Mesodermal cell (in vitro differentiated cells): ENCODE results near the gene NINJ1. TPM values are rescaled to one million over a fixed set of nuclear protein-coding genes. Genes with fewer than 3 reads are reported as not detected.
A peak's percentile ranks its signal among the peaks of the same experiment; 100 is the strongest.

ENCODE experiments used
- H3K27ac ChIP-seq: 2 replicates; pipeline ENCODE4 v1.7.0; 2013; ENCODE audit warnings: mild to moderate bottlenecking, low read depth, low read length, moderate library complexity; ENCODE audit not compliant: severe bottlenecking
- H3K36me3 ChIP-seq: 2 replicates; pipeline ENCODE4 v1.7.1; 2013; ENCODE audit warnings: mild to moderate bottlenecking, low read length, moderate library complexity; ENCODE audit not compliant: control insufficient read depth, insufficient read depth
- H3K4me1 ChIP-seq: one replicate; pipeline ENCODE4 v1.7.1; 2013; ENCODE audit warnings: mild to moderate bottlenecking, low read length; ENCODE audit not compliant: insufficient read depth, control insufficient read depth, poor library complexity, severe bottlenecking
- H3K4me3 ChIP-seq: 2 replicates; pipeline ENCODE4 v1.7.0; 2013; ENCODE audit warnings: low read length, control low read depth, mild to moderate bottlenecking; ENCODE audit not compliant: insufficient read depth, poor library complexity, severe bottlenecking; ENCODE audit errors: extremely low read depth
- H3K9me3 ChIP-seq: 2 replicates; pipeline ENCODE4 v1.7.1; 2013; ENCODE audit warnings: mild to moderate bottlenecking, low read length, moderate library complexity; ENCODE audit not compliant: control insufficient read depth
- WGBS, 2 experiments: methylation state at CpG; one replicate each; pipeline ENCODE4 v1.1.5; 2013; ENCODE audit warnings: missing lambda C conversion rate in 2 of 2; ENCODE audit not compliant: insufficient coverage in 2 of 2; 5-methylcytosine and 5-hydroxymethylcytosine counted together
- polyA plus RNA-seq, 2 experiments: library from polyadenylated mRNA; stranded (reverse); fragments of 50-300 nt; gene quantifications; one replicate each; pipeline ENCODE4 v1.2.3, GENCODE V29; 2013

NINJ1 gene
- polyA plus RNA-seq (2013, experiment 1 of 2): 60.0 TPM
- polyA plus RNA-seq (2013, experiment 2 of 2): 48.5 TPM

- Histone ChIP-seq H3K27ac (peak within 1 kb of the TSS; percentile 75), H3K9me3 (no peaks in the 10 kb centered on the region), H3K4me3 (peak within 1 kb of the TSS; percentile 77), H3K4me1 (peaks cover 31% of the 10 kb centered on the region), H3K36me3 (no peaks in the 10 kb centered on the region)
- 2% methylated on average over 63 to 72 of the region's 78 CpGs for WGBS, 2 experiments
Measured at GRCh38 chr9:93134015-93134739, at the start of gene NINJ1. TSS of gene NINJ1 (minus strand) at chr9:93134251. CDS start at chr9:93134217, 34 bp downstream.

GRCh38 chr9:93183131-93183662 lies 49.1 kb upstream of the NINJ1 start:
- Histone ChIP-seq H3K9me3 (no peaks in the 10 kb centered on the region), H3K27ac (no peak overlapping the region), H3K4me1 (peaks cover 4% of the 10 kb centered on the region), H3K4me3 (no peak overlapping the region), H3K36me3 (no peaks in the 10 kb centered on the region)
- 87 to 100% methylated on average over 2 to 5 of the region's 5 CpGs for WGBS, 2 experiments

GRCh38 chr9:93182572-93182971 lies 48.5 kb upstream of the NINJ1 start:
- Histone ChIP-seq H3K9me3 (no peaks in the 10 kb centered on the region), H3K4me1 (peaks cover 4% of the 10 kb centered on the region), H3K4me3 (no peak overlapping the region), H3K36me3 (no peaks in the 10 kb centered on the region), H3K27ac (no peak overlapping the region)
- 96 to 97% methylated on average over 3 of the region's 6 CpGs for WGBS, 2 experiments

GRCh38 chr9:93181672-93182435 lies 47.8 kb upstream of the NINJ1 start:
- no peaks in the 10 kb centered on the region for H3K9me3 ChIP-seq
- WGBS, 2 experiments: 90 to 94% methylated on average over 3 of the region's 5 CpGs
- no peak overlapping the region for H3K27ac ChIP-seq
- H3K4me1 ChIP-seq: peaks cover 4% of the 10 kb centered on the region
- H3K36me3 ChIP-seq: no peaks in the 10 kb centered on the region
- no peak overlapping the region for H3K4me3 ChIP-seq

- H3K9me3 ChIP-seq: no peaks in the 10 kb centered on the region
- WGBS, 2 experiments: 83% methylated on average over 1 of the region's 1 CpG; no CpG with 5 or more reads in 1 of the 2 experiments
- H3K36me3 ChIP-seq: no peaks in the 10 kb centered on the region
- H3K27ac ChIP-seq: no peak overlapping the region
- peaks cover 4% of the 10 kb centered on the region for H3K4me1 ChIP-seq
- H3K4me3 ChIP-seq: no peak overlapping the region
Measured at GRCh38 chr9:93180938-93181337, 46.9 kb upstream of the NINJ1 start.

GRCh38 chr9:93178851-93179786 lies 45.1 kb upstream of the NINJ1 start:
- no peaks in the 10 kb centered on the region for H3K9me3 ChIP-seq
- no peaks in the 10 kb centered on the region for H3K36me3 ChIP-seq
- H3K4me3 ChIP-seq: no peak overlapping the region
- H3K4me1 ChIP-seq: peaks cover 4% of the 10 kb centered on the region
- 90 to 91% methylated on average over 19 to 21 of the region's 22 CpGs for WGBS, 2 experiments
- no peak overlapping the region for H3K27ac ChIP-seq

- Histone ChIP-seq H3K4me3 (no peak overlapping the region), H3K9me3 (no peaks in the 10 kb centered on the region), H3K36me3 (no peaks in the 10 kb centered on the region), H3K4me1 (no peaks in the 10 kb centered on the region), H3K27ac (no peak overlapping the region)
- WGBS, 2 experiments: 78 to 91% methylated on average over 1 to 5 of the region's 6 CpGs
Measured at GRCh38 chr9:93177676-93178075, 43.6 kb upstream of the NINJ1 start.

- Histone ChIP-seq H3K4me1 (no peaks in the 10 kb centered on the region), H3K9me3 (no peaks in the 10 kb centered on the region), H3K4me3 (no peak overlapping the region), H3K27ac (no peak overlapping the region), H3K36me3 (no peaks in the 10 kb centered on the region)
- 94 to 97% methylated on average over 3 of the region's 3 CpGs for WGBS, 2 experiments
Measured at GRCh38 chr9:93174976-93175375, 40.9 kb upstream of the NINJ1 start.

- no peaks in the 10 kb centered on the region for H3K36me3 ChIP-seq
- no peak overlapping the region for H3K4me3 ChIP-seq
- H3K4me1 ChIP-seq: no peaks in the 10 kb centered on the region
- no peaks in the 10 kb centered on the region for H3K9me3 ChIP-seq
- H3K27ac ChIP-seq: no peak overlapping the region
- WGBS, 2 experiments: 84 to 90% methylated on average over 10 to 12 of the region's 12 CpGs
Measured at GRCh38 chr9:93173365-93174051, 39.5 kb upstream of the NINJ1 start.
